ENCODE measurements around the gene USP32.
"Not testable (repeated sequence)": the region's sequence is repeated elsewhere in the genome, so short reads cannot be mapped to it uniquely, and the experiment has no call there.

Gene USP32

GRCh38 chr17:60371416-60371815, 20.5 kb downstream of the USP32 start:
- no peak for DNase-seq (ENCODE audit: low read depth)

GRCh38 chr17:60369727-60370126, 22.2 kb downstream of the USP32 start:
- no peak for DNase-seq (ENCODE audit: low read depth)

- DNase-seq (ENCODE audit: low read depth), result no peak
Observed at GRCh38 chr17:60363700-60364405, 28.1 kb downstream of the USP32 start.

GRCh38 chr17:60362329-60362728, 29.6 kb downstream of the USP32 start:
- no peak for DNase-seq (ENCODE audit: low read depth)

- no peak for DNase-seq (ENCODE audit: low read depth)
Observed at GRCh38 chr17:60361889-60362288, 30.0 kb downstream of the USP32 start.

GRCh38 chr17:60359415-60359814, 32.5 kb downstream of the USP32 start:
- DNase-seq (ENCODE audit: low read depth), result no peak

GRCh38 chr17:60358606-60359225, 33.2 kb downstream of the USP32 start:
- no peak for DNase-seq (ENCODE audit: low read depth)

GRCh38 chr17:60356940-60357339, 35.0 kb downstream of the USP32 start:
- no peak for DNase-seq (ENCODE audit: low read depth)

- DNase-seq (ENCODE audit: low read depth), result no peak
Observed at GRCh38 chr17:60355663-60356594, 36.0 kb downstream of the USP32 start.

- no peak for DNase-seq (ENCODE audit: low read depth)
Observed at GRCh38 chr17:60354223-60354622, 37.7 kb downstream of the USP32 start.

GRCh38 chr17:60353773-60354172, 38.2 kb downstream of the USP32 start:
- no peak for DNase-seq (ENCODE audit: low read depth)

- no peak for DNase-seq (ENCODE audit: low read depth)
Observed at GRCh38 chr17:60352569-60352968, 39.4 kb downstream of the USP32 start.

- DNase-seq (ENCODE audit: low read depth), result no peak
Observed at GRCh38 chr17:60352071-60352470, 39.9 kb downstream of the USP32 start.

- DNase-seq (ENCODE audit: low read depth), result no peak
Observed at GRCh38 chr17:60351012-60351695, 40.8 kb downstream of the USP32 start.

GRCh38 chr17:60348616-60349015, 43.3 kb downstream of the USP32 start:
- DNase-seq (ENCODE audit: low read depth), result no peak

- no peak for DNase-seq (ENCODE audit: low read depth)
Observed at GRCh38 chr17:60345233-60345632, 46.7 kb downstream of the USP32 start.

GRCh38 chr17:60342492-60342891, 49.4 kb downstream of the USP32 start:
- DNase-seq (ENCODE audit: low read depth), result not testable (repeated sequence)

- DNase-seq (ENCODE audit: low read depth), result no peak
Observed at GRCh38 chr17:60335289-60335688, 56.6 kb downstream of the USP32 start.

GRCh38 chr17:60333628-60334031, 58.3 kb downstream of the USP32 start:
- DNase-seq (ENCODE audit: low read depth), result no peak

- DNase-seq (ENCODE audit: low read depth), result not testable (repeated sequence)
Observed at GRCh38 chr17:60333072-60333471, 58.9 kb downstream of the USP32 start.

- no peak for DNase-seq (ENCODE audit: low read depth)
Observed at GRCh38 chr17:60332574-60332973, 59.4 kb downstream of the USP32 start.

- DNase-seq (ENCODE audit: low read depth), result no peak
Observed at GRCh38 chr17:60330731-60331130, 61.2 kb downstream of the USP32 start.

Measured in stimulated activated CD4-positive, alpha-beta T cell treated with anti-CD3 and anti-CD28 coated beads, Interleukin-2, amount 100 ng/mL, for 4 hours (primary cell).